BLaER1 treated with 17β-estradiol and CSF1 and Interleukin-3, amounts not matched to agents 10 nM and 100 nM (cell line): ENCODE results near the gene GAB1.
A peak's percentile ranks its signal among the peaks of the same experiment; 100 is the strongest.

Source experiments
- H3K27ac ChIP-seq, 11 experiments: shearing (Covaris generic); formaldehyde crosslinking; 2 replicates each; pipeline ENCODE4 v1.8.1; 2022
- H3K27me3 ChIP-seq, 11 experiments: shearing (Covaris generic); formaldehyde crosslinking; 2 replicates each; pipeline ENCODE4 v1.8.1; 2022
- H3K36me3 ChIP-seq, 11 experiments: shearing (Covaris generic); formaldehyde crosslinking; 2 replicates each; pipeline ENCODE4 v1.8.1; 2022
- H3K4me1 ChIP-seq, 10 experiments: shearing (Covaris generic); formaldehyde crosslinking; 2 replicates each; pipeline ENCODE4 v1.8.1; 2022
- H3K4me2 ChIP-seq, 11 experiments: shearing (Covaris generic); formaldehyde crosslinking; 2 replicates each; pipeline ENCODE4 v1.8.1; 2022
- H3K4me3 ChIP-seq, 10 experiments: shearing (Covaris generic); formaldehyde crosslinking; 2 replicates each; pipeline ENCODE4 v1.8.1; 2022
- H3K9ac ChIP-seq, 11 experiments: shearing (Covaris generic); formaldehyde crosslinking; 2 replicates each; pipeline ENCODE4 v1.8.1; 2022
- H3K9me3 ChIP-seq, 11 experiments: shearing (Covaris generic); formaldehyde crosslinking; replicated peaks in 1 of 11; 2 replicates each; pipeline ENCODE4 v1.8.1; 2022
- H4K20me1 ChIP-seq, 11 experiments: shearing (Covaris generic); formaldehyde crosslinking; 2 replicates each; pipeline ENCODE4 v1.8.1; 2022
- Cebpa-rat ChIP-seq, 11 experiments: shearing (Covaris generic); IDR thresholded peaks; 2 replicates each; pipeline ENCODE4 v1.8.1; 2022

GAB1 gene

GRCh38 chr4:143514901-143515300, 178.2 kb downstream of the GAB1 start:
- Histone ChIP-seq H3K4me3 (peak overlapping the region; percentile 65 to 97 (median 89)), H4K20me1 (peaks cover 27 to 64% (median 60%) of the 10 kb centered on the region in 11 experiments; a peak in 21 of 22 replicates), H3K27me3 (no peaks in the 10 kb centered on the region), H3K9ac (peak overlapping the region; percentile 86 to 94 (median 93)), H3K27ac (peak overlapping the region; percentile 86 to 94 (median 91)), H3K4me2 (peak overlapping the region; percentile 78 to 97 (median 91)), H3K4me1 (peaks cover 16 to 44% (median 31%) of the 10 kb centered on the region in 10 experiments), H3K36me3 (peaks cover 26 to 39% (median 28%) of the 10 kb centered on the region in 11 experiments), H3K9me3 (no peaks in the 10 kb centered on the region)
- TF ChIP-seq Cebpa-rat (IDR thresholded peaks at IDR 0.05): no peak

GRCh38 chr4:143515905-143516304, 179.2 kb downstream of the GAB1 start:
- Histone ChIP-seq H3K27ac (no peak overlapping the region), H3K27me3 (no peaks in the 10 kb centered on the region), H3K4me3 (peak overlapping the region; percentile 65 to 97 (median 89); a peak in 18 of 20 replicates), H3K4me2 (peak overlapping the region; percentile 78 to 97 (median 91)), H3K36me3 (peaks cover 32 to 49% (median 38%) of the 10 kb centered on the region in 11 experiments), H3K4me1 (peaks cover 19 to 54% (median 31%) of the 10 kb centered on the region in 10 experiments), H3K9ac (peak overlapping the region in 8 of 11 experiments; percentile 86 to 93 (median 92); a peak in 10 of 22 replicates), H4K20me1 (peaks cover 27 to 74% (median 70%) of the 10 kb centered on the region in 11 experiments; a peak in 21 of 22 replicates), H3K9me3 (no peaks in the 10 kb centered on the region)
- no peak for TF ChIP-seq Cebpa-rat (IDR thresholded peaks at IDR 0.05)

DNA sequence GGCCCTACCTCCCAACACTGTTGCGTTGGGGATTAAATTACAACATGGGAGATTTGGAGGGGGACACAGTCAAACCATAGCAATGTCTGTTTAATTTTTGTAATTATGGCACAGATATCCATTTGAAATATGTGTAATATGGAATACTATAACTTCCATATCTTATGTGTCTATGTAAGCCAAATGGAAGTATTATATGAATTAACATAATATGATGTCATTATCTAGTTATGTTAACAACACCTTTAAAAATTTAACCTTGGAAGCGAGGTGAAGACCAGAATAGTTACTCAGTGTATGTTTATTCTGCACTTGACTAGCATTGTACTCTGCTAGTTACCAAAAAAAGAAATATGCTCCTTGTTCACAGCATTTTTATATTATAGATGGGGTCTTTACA, 181.1 kb downstream of the GAB1 start:
- Histone ChIP-seq H3K27ac (no peak overlapping the region), H3K4me3 (no peak overlapping the region), H3K4me2 (peak overlapping the region in 6 of 11 experiments; percentile 6 to 97 (median 92); a peak in 6 of 22 replicates), H3K27me3 (no peaks in the 10 kb centered on the region), H3K9ac (no peak overlapping the region), H3K9me3 (no peaks in the 10 kb centered on the region), H3K36me3 (peaks cover 48 to 68% (median 55%) of the 10 kb centered on the region in 11 experiments), H4K20me1 (peaks cover 27 to 92% (median 85%) of the 10 kb centered on the region in 11 experiments; a peak in 21 of 22 replicates), H3K4me1 (peaks cover 17 to 61% (median 26%) of the 10 kb centered on the region in 10 experiments)
- TF ChIP-seq Cebpa-rat (IDR thresholded peaks at IDR 0.05): no peak
